Muscle layer of colon (tissue), 2 donors: ENCODE results near the gene SH2D6.
"Not testable (repeated sequence)": the region's sequence is repeated elsewhere in the genome, so short reads cannot be mapped to it uniquely, and the experiment has no call there.

Experiments
- H3K27ac ChIP-seq: one replicate; pipeline ENCODE4 v1.7.0; 2013; ENCODE audit warnings: low read depth, mild to moderate bottlenecking, low read length, moderate library complexity
- H3K27me3 ChIP-seq, 2 donors: one replicate each; pipeline ENCODE4 v1.7.0; 2013; ENCODE audit warnings: low read length in 2 of 2, mild to moderate bottlenecking in 2 of 2; ENCODE audit not compliant: insufficient read depth in 2 of 2, control insufficient read depth in 1 of 2
- H3K36me3 ChIP-seq: one replicate; pipeline ENCODE4 v1.7.0; 2013; ENCODE audit warnings: mild to moderate bottlenecking, low read length; ENCODE audit not compliant: insufficient read depth
- H3K4me1 ChIP-seq: one replicate; pipeline ENCODE4 v1.7.0; 2013; ENCODE audit warnings: mild to moderate bottlenecking, low read length; ENCODE audit not compliant: insufficient read depth
- H3K4me3 ChIP-seq, 2 donors: one replicate each; pipeline ENCODE4 v1.7.0; 2013; ENCODE audit warnings: low read length in 2 of 2, low read depth in 1 of 2, mild to moderate bottlenecking in 1 of 2, moderate library complexity in 1 of 2
- H3K9ac ChIP-seq: one replicate; pipeline ENCODE4 v1.7.0; 2013; ENCODE audit warnings: low read length
- H3K9me3 ChIP-seq: one replicate; pipeline ENCODE4 v1.7.0; 2013; ENCODE audit warnings: mild to moderate bottlenecking, low read length
- donor health status: abdominal sarcoma.
- donor health status: Adenocarcinoma of cecum.

Gene SH2D6

DNA sequence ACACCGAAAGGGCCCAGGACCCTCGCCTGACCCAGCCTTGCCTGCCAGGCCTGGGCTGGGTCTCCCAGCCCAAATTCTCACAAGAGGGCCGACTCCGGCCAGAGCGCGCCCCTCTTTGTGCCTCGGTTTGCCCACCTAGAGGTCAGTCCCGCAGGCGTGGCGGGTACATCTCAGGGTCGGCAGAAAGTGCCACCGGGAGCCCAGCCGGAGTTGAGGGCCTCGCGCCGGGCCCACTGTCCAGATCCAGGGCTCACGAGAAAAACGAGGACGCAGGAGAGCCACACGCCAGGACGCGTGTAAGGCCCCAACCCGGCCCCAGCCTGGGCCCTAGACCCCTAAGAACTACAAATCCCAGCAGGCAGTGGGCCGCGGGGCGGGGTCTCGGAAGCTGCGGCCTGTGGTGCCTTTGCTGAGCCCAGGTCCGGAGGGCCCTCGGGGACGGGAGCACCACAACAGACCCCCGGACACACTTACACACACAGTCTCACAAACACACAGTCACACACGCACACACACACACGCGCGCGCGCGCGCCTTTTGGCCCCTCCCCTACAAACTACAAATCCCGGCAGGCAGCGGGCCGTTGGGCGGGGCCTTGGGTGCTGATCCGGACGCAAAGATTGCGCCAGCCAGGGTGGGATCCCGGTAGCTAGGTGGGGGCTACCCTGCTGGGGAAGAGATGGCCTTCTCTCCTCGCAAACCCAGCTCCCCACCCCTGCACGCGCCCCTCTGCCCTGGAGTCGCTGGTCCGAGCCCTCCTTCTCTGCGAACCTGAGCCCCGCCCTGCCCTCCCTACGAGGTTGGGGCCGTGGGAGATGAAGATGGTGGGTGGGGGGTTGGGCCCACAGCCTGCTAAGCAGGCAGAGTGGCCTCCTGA is at the start of gene SH2D6:
Gene SH2D6, plus strand, starts transcription at position 583 of the 877 bp plus-strand sequence. CDS start 10,752 bp downstream, outside the sequence.
- Histone ChIP-seq H3K4me1 (peaks cover 31% of the 10 kb centered on the region), H3K9ac (peak within 1 kb of the TSS; percentile 83), H3K27ac (peak within 1 kb of the TSS; percentile 82), H3K9me3 (no peaks in the 10 kb centered on the region), H3K4me3 (peak within 1 kb of the TSS; percentile 72 to 85), H3K27me3 (no peaks in the 10 kb centered on the region), H3K36me3 (no peaks in the 10 kb centered on the region)

DNA sequence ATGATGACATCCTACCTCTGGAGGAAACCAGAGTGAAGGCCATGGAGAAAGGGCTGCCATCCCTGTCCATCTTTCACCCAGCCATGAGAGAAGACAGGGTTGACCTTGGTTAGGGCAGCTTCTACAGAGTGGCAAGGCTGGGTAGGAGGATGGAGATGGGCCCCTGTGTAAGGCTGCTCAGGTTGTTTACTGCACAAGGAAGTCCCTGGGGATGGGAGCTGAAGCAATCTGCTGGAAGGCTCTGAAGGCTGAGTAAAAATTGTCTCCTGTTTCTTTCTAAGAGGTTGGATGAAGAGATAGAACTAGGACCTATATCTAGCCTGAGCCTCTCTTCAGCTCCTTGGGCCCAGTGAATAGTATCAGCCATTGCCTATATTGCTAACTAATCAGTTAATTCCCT is 49.6 kb upstream of the SH2D6 start:
- no peaks in the 10 kb centered on the region for H3K27me3 ChIP-seq
- peaks cover 15% of the 10 kb centered on the region for H3K36me3 ChIP-seq
- no peak overlapping the region for H3K9ac ChIP-seq
- no peaks in the 10 kb centered on the region for H3K9me3 ChIP-seq
- no peak overlapping the region for H3K27ac ChIP-seq
- H3K4me3 ChIP-seq, result no peak overlapping the region
- H3K4me1 ChIP-seq, result no peaks in the 10 kb centered on the region

DNA sequence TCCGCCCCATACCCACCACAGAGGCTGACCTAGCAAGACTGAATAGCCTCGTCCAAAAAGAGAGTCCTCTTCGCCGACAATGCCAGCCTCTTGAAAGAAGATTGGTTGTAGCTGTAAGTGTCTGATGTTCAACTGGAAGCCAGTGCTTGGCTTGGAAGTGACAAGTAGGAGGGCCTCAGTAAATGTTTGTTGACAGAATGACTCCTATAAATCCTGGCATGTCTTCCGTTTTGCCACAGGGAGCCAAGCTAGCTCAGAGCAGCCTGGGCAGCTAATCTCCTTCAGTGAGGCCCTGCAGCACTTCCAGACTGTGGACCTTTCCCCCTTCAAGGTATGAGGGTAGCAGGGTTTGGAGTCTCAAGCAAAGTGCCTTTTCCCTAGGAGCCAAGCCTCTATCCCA is 49.0 kb upstream of the SH2D6 start:
- no peak overlapping the region for H3K4me3 ChIP-seq
- H3K27me3 ChIP-seq, result no peaks in the 10 kb centered on the region
- no peaks in the 10 kb centered on the region for H3K4me1 ChIP-seq
- H3K9me3 ChIP-seq, result no peaks in the 10 kb centered on the region
- H3K9ac ChIP-seq, result no peak overlapping the region
- H3K27ac ChIP-seq, result no peak overlapping the region
- peaks cover 15% of the 10 kb centered on the region for H3K36me3 ChIP-seq

GRCh38 chr2:85371045-85371444 is 47.5 kb upstream of the SH2D6 start:
- no peaks in the 10 kb centered on the region for H3K27me3 ChIP-seq
- H3K27ac ChIP-seq, result no peak overlapping the region
- H3K9me3 ChIP-seq, result no peaks in the 10 kb centered on the region
- H3K4me3 ChIP-seq, result no peak overlapping the region
- no peak overlapping the region for H3K9ac ChIP-seq
- peaks cover 26% of the 10 kb centered on the region for H3K36me3 ChIP-seq
- no peaks in the 10 kb centered on the region for H3K4me1 ChIP-seq

DNA sequence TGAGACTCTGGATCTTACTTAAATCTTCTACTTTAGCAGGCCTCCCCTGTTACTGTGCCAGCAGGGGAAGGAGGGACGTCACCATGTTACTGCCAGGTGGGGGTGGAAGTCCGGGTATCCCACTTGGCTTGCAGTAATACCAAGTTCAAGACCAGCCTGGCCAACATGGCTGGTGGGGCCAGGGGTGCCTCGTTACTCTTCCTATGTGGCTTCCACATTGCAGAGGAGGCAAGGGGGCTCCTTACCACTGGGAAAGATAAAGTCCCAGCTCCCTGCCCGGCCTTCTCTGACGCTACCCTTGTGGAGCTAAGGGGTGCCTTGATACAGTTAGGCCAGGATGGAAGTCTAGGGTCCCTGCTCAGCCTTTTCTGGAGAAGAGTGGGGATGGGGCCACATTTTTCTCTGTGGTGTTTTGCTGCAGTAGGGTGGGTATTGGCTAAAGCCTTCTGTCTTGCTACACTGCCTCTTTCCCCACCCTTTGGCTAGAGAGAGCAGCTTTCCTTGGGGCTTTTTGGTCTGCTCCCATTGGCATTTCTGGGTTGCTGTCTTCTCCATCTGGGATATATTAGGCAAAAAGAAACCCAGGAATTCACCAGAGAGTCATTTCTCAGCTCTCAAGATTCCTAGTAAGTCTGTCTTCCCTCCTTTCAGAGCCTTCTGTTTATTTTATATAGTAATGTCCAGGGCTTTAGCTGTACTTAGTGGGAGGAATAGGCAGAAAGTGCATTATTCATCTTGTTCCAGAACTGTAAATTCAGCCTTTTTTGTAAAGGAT is 42.0 kb upstream of the SH2D6 start:
- Histone ChIP-seq H3K9ac (no peak overlapping the region), H3K36me3 (peaks cover 31% of the 10 kb centered on the region), H3K27me3 (no peaks in the 10 kb centered on the region), H3K27ac (no peak overlapping the region), H3K4me1 (no peaks in the 10 kb centered on the region), H3K9me3 (no peaks in the 10 kb centered on the region), H3K4me3 (no peak overlapping the region)

DNA sequence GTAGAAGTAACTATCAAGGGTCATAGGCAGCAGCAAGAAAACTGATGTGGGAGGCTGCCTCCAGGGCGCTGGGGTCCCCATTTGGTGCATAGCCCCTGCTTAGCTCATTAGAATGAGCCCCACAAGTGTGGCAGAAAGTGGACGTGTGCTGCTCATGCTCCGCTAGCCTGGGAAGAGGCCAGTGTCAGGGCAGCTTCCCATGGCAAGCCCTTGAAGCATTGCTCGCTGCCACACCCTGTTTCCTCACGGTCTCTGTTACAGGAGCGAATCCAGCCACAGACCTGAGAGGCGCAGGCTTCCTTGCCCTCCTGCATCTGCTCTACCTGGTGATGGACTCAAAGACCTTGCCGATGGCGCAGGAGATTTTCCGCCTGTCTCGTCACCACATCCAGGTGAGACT is 41.4 kb upstream of the SH2D6 start:
- Histone ChIP-seq H3K27me3 (no peaks in the 10 kb centered on the region), H3K9me3 (no peaks in the 10 kb centered on the region), H3K36me3 (peaks cover 31% of the 10 kb centered on the region), H3K4me3 (no peak overlapping the region), H3K27ac (no peak overlapping the region), H3K4me1 (no peaks in the 10 kb centered on the region), H3K9ac (no peak overlapping the region)

GRCh38 chr2:85378257-85378656 is 40.3 kb upstream of the SH2D6 start:
- H3K4me3 ChIP-seq, result no peak overlapping the region
- H3K4me1 ChIP-seq, result no peaks in the 10 kb centered on the region
- H3K36me3 ChIP-seq, result peaks cover 31% of the 10 kb centered on the region
- H3K9me3 ChIP-seq, result no peaks in the 10 kb centered on the region
- H3K27ac ChIP-seq, result no peak overlapping the region
- no peaks in the 10 kb centered on the region for H3K27me3 ChIP-seq
- no peak overlapping the region for H3K9ac ChIP-seq

GRCh38 chr2:85380048-85380447 is 38.5 kb upstream of the SH2D6 start:
- H3K9me3 ChIP-seq, result no peaks in the 10 kb centered on the region
- no peaks in the 10 kb centered on the region for H3K27me3 ChIP-seq
- H3K36me3 ChIP-seq, result peaks cover 37% of the 10 kb centered on the region
- H3K27ac ChIP-seq, result no peak overlapping the region
- no peaks in the 10 kb centered on the region for H3K4me1 ChIP-seq
- H3K9ac ChIP-seq, result no peak overlapping the region
- H3K4me3 ChIP-seq, result no peak overlapping the region

GRCh38 chr2:85383151-85383550 is 35.4 kb upstream of the SH2D6 start:
- H3K4me1 ChIP-seq, H3K27me3 ChIP-seq, H3K9ac ChIP-seq, H3K9me3 ChIP-seq, H3K27ac ChIP-seq, H3K4me3 ChIP-seq: not testable (repeated sequence)
- peaks cover 28% of the 10 kb centered on the region for H3K36me3 ChIP-seq

DNA sequence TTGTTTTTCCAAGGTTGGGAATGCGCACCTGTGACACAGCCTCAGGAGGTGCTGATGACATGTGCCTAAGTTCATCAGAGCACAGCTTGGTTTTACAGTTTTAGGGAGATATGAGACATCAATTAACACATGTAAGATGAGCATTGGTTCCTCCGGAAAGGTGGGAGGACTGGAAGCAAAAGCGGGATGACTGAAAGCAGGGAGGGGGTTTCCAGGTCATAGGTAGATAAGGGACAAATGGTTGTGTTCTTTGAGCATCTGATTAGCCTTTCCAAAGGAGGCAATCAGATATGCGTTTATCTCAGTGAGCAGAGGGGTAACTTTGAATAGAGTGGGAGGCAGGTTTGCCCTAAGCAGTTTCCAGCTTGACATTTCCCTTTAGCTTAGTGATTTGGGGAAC is 34.7 kb upstream of the SH2D6 start:
- Histone ChIP-seq H3K9ac (no peak overlapping the region), H3K27ac (no peak overlapping the region), H3K4me3 (no peak overlapping the region), H3K36me3 (peaks cover 35% of the 10 kb centered on the region), H3K4me1 (no peaks in the 10 kb centered on the region), H3K27me3 (no peaks in the 10 kb centered on the region), H3K9me3 (no peaks in the 10 kb centered on the region)

DNA sequence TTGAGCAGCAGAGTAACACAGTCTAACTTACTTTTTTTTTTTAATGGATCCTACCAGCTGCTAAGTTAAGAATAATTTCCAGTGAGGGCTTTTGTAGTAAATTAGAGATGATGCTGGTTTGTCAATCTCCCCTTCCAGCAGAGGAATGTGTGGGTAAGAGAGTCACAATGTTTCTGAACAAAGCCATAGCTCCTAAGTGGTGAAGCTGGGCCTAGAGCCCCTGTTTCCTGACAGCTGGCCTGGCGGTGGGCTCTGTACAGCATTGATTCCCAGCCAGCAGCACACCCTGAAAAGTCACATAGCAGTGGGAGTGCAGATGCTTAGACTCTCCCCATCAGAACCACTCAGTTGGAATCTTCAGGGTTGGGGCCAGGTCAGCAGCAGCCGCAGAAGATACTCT is 32.8 kb upstream of the SH2D6 start:
- Histone ChIP-seq H3K36me3 (peaks cover 48% of the 10 kb centered on the region), H3K4me1 (no peaks in the 10 kb centered on the region), H3K9ac (no peak overlapping the region), H3K27ac (no peak overlapping the region), H3K9me3 (no peaks in the 10 kb centered on the region), H3K4me3 (no peak overlapping the region), H3K27me3 (no peaks in the 10 kb centered on the region)
